SKM-1 treated with dmso at 0.1 percent for 144 hours (cell line): Measurements from ENCODE around the gene ROR2.

ENCODE experiments used
- DNase-seq: peaks from one replicate; lab custom pipeline; 2025; ENCODE audit not compliant: unreplicated experiment; lab: John Stamatoyannopoulos, UW

Gene ROR2

DNA sequence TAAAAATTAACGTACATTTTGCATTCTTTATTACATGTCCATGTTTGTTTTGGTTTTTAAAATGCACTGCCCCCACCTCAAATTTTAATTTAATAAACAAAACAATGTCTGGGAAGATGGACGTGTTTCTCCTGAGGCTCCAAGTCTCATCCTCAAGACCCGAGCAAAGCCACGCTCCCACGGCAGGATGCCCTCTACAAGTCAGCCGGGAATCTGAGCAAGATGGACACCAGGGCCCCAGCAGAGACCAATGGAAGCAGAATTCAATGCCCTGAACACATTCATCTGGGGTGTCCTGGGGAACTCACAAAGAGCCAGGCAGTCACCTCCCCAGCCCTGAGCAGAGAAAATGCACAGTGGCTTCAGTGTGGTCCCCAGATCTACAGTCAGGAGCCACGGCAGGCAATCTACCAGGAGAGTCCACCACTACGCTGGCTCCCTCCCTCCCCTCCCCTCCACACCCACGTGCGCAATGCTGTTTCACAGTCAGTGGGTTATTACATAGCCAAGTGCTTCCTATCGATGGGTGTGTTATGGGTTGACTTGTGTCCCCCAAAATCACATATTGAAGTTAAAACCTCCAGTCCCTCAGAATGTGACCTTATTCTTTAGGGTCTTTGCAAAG lies 129.8 kb downstream of the ROR2 start:
- no peak for DNase-seq

DNA sequence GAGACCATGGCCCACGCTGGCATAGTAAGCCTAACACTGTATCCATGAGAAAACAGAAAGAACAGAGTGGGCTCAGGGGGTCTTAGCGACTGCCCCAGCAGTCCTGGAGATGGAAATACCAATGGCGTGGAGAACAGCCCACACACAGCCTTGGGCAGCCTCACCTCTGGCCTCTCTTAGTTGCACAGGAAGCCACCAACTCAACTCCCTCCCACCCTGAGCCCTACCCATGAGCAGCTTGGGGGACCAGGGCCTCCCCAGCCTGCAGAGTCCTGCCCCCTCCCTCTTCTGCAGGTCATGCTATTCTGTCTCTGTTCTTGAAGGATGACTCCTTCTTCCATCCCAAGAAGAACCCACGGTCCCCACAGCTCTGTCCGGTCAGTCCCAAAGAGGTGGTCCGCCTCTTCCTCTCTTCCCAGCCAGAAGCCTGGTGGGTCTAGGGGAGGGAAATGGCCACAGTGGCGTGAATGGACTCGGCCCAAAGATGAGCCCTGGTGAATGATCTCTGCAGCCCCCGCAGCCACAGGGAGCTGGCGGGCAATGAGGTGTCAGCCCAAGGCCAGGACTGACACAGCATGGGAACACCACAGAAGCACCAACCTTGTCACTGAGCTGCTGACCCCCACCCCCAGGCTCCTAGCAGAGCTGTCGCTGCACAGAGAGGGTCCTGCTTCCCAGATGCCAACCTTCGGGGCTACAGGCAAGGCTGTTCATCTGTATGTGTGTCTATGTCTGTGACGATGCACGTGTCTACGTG lies 131.2 kb downstream of the ROR2 start:
- no peak for DNase-seq

DNA sequence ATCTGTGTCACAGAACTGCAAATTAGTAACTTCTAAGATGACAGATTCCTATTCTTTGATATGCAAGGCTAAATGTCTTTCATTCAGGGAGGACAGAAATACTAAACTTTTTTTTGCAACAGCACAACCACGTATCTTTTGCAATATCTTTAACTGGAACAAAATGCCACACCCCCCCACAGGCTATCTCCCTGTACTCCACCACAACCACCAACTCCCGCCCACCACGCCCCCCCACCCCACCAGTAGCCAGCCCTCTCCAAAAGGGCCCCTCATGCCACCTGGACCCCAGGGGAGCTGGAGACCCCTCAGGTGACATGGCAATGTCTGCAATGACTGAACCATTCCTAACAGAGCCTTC lies 131.8 kb downstream of the ROR2 start:
- no peak for DNase-seq

DNA sequence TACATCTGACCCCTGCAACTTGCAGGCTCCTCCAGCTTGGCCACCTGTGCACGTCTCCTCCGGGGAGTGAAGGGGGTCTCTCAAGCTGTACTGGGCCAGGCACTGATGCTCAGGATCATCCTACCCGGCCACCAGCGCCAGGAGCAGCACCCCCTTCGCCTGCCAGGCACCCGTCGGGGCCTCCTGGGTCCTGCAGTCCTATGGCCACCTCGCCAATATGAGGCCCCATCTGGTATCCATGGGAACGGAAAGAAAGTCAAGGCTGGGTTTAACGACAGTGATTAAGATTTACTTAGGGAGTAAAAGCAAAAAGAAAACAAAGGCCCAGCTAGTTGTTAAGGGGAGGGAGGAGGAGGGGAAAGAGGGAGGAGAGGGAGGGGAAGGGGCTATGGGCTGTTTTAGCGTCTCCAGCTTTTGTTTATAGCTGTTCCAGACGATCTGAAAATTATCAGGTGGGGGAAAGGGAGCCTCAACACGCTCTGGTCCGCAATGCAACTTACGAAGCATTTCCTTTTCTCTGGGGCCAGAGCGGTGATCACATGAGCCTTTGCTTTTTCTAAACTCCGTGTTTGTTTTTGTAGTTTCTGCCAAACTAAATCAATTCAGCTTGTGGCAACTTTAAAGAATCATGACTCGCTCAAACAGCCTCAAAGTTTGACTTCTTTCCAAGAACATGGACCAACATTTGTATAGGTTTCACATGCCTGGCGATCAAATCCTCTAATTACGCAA lies 132.4 kb downstream of the ROR2 start:
- DNase-seq = no peak

GRCh38 chr9:91817106-91817492 lies 132.9 kb downstream of the ROR2 start:
- no peak for DNase-seq

DNA sequence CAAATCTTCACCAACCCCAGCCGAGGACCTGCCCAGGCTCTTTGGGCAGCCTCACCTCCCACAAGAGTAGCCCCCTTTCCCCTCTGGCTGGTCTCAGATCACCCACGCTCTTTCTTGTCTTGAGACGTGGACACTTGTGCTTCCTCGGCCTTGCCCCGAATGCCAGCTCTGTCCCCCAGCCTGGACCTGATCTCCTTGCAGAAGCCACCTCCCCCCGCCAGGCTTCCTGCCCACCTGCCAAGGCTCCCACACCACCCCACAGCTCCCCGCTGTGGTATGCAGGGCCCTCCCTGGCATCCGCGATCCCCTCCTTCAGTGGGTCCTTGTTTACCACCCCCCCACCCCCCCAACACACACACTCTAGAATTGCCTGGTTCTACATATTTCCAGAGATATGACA lies 133.7 kb downstream of the ROR2 start:
- no peak for DNase-seq

- DNase-seq = no peak
Measured at GRCh38 chr9:91815896-91816295, 134.1 kb downstream of the ROR2 start.

DNA sequence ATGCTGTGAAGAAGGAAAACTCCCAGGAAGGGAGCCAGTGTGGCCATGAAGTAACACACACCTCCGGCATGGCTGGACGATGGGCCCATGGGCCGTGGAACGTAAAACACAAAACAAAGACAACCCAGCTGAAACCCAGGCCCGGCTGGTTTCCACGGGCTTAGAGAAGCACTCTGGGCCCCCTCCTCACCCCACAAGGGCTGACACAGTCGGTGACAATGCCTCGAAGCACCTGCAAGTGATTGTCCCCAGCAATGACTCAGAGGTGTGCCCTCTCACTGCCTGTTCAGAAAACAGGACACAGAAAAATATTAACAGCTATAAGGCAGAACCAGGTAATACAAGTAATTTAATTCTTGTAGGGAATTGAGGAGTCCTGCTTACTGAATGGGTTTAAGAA lies 135.3 kb downstream of the ROR2 start:
- no peak for DNase-seq

DNA sequence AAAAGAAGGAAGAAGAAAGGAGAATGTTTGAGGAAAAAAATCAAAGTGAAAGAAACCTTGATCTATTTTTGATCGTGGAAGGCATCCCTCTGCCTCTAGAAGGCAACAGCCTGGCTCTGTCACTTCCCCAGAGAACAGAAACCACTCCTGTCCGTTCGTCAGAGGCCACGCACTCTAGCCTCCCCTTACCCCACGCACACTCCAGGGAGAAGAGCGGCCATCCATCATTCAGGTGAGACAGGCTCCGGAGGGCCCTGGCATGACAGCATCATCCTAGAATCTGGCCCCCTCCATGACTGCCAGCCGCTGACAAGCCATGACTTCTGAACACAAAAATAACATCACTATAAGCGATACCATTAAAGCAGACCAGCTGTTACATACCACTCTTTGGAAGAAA lies 135.8 kb downstream of the ROR2 start:
- no peak for DNase-seq

- DNase-seq = no peak
Measured at GRCh38 chr9:91813176-91813795, 136.7 kb downstream of the ROR2 start.

DNA sequence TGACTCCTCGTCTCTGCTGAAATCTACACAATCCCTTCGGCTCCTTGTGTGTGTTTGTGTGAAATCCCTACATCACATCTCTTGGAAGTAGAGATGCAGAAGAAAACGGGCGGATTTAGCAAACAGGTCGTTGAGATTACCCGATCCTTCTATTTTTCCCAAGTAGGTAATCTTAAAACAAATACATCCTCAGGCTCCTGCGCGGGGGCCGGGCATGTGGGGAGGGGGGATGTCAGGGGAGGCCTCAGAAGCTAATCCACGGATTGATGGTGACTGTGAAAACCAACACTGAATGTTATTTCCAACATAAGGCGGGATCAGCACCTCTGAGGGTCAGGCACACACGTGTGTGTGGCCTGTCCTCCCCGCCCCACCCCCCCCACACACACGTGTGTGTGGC lies 137.8 kb downstream of the ROR2 start:
- no peak for DNase-seq

- no peak for DNase-seq
Measured at GRCh38 chr9:91811024-91811909, 138.8 kb downstream of the ROR2 start.

DNA sequence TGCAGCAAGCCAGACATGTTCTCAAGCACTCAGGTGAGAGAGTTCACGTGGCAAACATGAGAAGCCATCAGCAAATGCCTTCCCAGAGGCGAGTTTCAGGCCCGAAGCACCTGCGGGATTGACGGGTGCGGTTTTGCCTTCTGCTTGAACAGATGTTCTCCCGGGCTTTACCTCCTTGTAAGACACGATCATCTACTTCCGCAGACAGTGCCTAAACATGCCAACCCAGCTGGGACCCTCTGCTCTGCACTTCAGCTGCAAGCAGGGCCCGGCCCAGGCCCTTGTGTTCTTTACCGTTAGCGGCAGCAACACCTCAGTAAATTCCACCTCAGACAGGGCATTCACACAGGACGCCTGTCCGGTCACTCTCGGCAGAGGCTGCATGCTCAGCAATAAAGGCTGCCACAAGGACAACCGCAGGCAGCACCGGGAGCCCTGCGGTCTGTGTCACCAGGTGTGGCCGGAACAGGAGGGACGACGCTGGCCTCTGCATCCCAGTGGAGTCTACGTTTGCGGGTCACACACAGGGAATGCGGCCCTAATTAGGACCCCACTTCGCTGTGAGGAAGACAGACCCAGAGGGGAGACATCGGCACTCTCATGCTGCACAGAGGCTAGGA lies 139.6 kb downstream of the ROR2 start:
- no peak for DNase-seq

DNA sequence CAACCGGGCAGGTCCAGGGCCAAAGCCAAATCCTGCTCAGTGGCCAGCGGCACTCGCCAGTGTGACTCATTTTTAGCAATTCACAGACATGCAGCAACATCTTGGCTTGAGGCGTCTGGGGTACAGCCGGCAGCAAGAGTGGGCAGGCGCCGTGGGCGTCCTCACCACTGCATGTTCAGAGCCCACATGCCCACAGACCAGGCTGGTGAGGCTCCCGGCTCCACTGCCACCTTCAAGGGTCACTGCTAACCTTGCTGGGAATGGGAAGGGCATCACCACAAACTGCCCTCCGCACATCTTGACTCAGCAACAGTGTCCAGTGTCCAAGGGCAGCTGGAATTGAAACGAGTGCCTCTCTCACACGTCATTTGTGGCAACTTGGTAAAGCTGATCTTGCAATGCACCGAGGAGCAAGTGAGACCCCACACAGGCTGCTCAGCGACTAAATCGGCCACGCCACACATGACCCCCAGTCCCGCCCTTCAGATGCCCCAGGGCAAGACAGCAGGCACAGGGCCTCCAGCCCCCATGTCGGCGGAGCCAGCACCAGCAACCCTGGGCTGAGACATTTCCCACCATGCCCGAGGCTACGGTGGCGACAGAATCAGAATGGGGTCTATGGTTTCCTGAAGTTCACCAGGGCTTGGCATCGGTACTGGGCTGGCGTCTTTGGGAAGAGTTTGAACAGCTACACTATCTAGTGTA lies 140.3 kb downstream of the ROR2 start:
- DNase-seq = no peak

- no peak for DNase-seq
Measured at GRCh38 chr9:91807643-91808246, 142.3 kb downstream of the ROR2 start.

DNA sequence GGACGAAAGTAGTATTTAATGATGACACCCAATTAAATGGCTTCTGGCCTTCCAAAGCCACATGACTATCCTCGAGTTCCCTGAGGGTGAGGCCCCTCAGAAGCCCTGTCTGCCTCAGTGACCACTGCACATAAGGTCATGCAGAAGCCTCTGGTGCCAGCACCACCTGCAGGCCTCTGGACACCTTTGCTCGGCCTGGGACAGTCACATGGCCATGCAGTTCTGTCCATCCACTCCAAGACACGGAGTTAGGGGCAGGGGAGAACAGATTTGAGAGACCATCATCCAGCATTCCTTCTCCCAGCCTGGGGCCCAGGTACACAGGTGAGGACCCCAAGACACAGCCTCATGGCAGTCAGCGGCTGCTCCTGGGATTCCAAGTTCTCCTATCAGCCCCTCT lies 145.0 kb downstream of the ROR2 start:
- no peak for DNase-seq

DNA sequence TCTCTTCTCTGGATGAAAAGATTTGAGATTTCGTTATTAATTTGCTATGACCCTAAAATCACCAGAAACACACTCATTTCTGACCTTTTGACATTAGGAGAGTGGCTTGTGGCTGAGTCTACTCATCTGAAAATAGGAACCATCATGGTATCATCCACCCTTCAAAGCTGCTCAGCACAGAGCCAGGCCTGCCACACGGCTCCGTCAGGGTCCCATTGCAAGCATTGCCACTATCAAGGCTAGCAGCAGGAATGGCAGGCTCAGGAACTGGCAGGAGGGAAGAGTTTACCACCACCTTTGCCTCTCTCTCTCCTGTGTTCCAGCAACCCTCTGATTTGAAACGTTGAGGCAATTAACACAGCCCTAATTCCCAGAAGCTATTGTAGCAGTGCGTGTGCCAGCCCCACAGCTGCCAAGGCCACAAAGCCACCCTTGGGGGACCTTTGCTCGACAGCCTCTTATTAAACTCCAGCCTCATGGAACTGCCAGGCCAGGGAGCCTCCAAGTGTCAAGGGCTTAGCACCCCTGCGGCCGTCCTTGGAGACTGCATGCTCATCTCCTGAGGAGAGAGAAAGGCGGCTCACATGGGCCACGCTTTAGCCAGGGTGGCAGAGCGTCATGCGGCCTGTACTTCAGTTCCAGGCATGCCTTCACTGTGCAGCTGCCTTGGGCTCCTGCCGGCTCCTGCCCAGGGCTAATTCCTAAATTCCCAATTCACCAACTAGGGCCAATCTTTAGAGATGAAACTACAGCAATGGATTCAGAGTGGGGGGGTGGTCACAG lies 145.9 kb downstream of the ROR2 start:
- no peak for DNase-seq

DNA sequence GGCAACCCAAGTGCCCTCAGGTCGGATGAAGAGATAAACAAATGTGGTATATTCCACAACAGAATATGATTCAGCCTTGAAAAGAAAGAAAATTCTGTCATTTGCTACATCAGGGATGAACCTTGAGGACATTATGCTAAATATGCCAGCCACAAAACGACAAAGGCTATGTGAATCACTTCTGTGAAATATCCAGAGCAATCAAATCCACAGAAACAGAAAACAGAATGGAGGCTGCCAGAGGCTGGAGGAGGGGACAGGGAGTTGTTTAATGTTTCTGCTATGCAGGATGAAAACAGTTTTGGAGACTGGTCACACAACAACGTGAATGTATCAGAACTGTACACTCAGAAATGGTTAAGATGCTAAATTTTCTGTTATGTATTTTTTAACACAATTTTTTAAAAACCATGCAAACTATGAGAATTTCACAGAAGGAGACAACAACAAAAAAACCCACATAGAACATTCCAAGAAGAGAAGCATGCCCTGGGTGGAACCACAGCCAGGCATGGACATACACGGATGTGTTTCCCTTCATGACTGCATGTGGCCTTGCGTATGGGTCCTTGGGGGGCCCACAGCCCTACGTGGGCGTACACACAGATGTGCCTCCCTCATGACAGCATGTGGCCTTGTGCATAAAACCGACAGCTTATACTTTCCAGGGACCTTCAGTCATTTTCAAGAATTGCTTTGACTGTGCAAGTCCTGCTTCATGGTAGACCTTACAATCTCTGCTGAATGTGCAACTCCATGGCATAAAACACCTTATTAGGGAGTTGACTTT lies 146.7 kb downstream of the ROR2 start:
- DNase-seq = no peak
